HEK293T (cell line): ENCODE results near the gene ZNF277.

ENCODE experiments used
- CTCF ChIA-PET: fragments of 350-600 bp; formaldehyde crosslinking; extraction: SDS; loops from one replicate; lab custom pipeline; 2021; ENCODE audit warnings: antibody characterized with exemption, inconsistent platforms; lab: Yijun Ruan, JAX
- POLR2A ChIA-PET: fragments of 350-600 bp; formaldehyde crosslinking; extraction: SDS; loops from one replicate; lab custom pipeline; 2020; ENCODE audit warnings: antibody characterized with exemption, inconsistent platforms; lab: Yijun Ruan, JAX
- DNase-seq: peaks from one replicate; pipeline ENCODE4 v3.0.0; 2012; ENCODE audit warnings: mixed read lengths; ENCODE audit errors: extremely low spot score
- ARNT ChIP-seq: fragments of 450-650 bp; IDR thresholded peaks from 2 replicates; pipeline ENCODE4 v1.6.1; 2017; ENCODE audit warnings: mild to moderate bottlenecking
- BHLHE40 ChIP-seq: fragments of 450-650 bp; IDR thresholded peaks from 2 replicates; pipeline ENCODE4 v1.6.1; 2016; ENCODE audit warnings: mild to moderate bottlenecking, moderate library complexity, borderline replicate concordance
- CTBP1 ChIP-seq: fragments of 450-650 bp; IDR thresholded peaks from 2 replicates; pipeline ENCODE4 v1.6.1; 2016; ENCODE audit warnings: borderline replicate concordance
- ELF4 ChIP-seq: fragments of 450-650 bp; IDR thresholded peaks from 2 replicates; pipeline ENCODE4 v1.6.1; 2017; ENCODE audit warnings: antibody characterized with exemption
- FOXA1 ChIP-seq: fragments of 450-650 bp; IDR thresholded peaks from 2 replicates; pipeline ENCODE4 v1.6.1; 2016; ENCODE audit warnings: mild to moderate bottlenecking
- FOXK2 ChIP-seq: fragments of 450-650 bp; IDR thresholded peaks from 2 replicates; pipeline ENCODE4 v1.6.1; 2016; ENCODE audit warnings: mild to moderate bottlenecking
- FOXM1 ChIP-seq: fragments of 450-650 bp; IDR thresholded peaks from 2 replicates; pipeline ENCODE4 v1.6.1; 2017; ENCODE audit warnings: mild to moderate bottlenecking, borderline replicate concordance
- HDGF ChIP-seq: fragments of 450-650 bp; IDR thresholded peaks from 2 replicates; pipeline ENCODE4 v1.6.1; 2017; ENCODE audit warnings: antibody characterized with exemption, borderline replicate concordance
- L3MBTL2 ChIP-seq: fragments of 450-650 bp; conservative IDR thresholded peaks from 2 replicates; pipeline ENCODE4 v1.6.1; 2016; ENCODE audit warnings: mild to moderate bottlenecking
- LEF1 ChIP-seq: fragments of 450-650 bp; IDR thresholded peaks from 2 replicates; pipeline ENCODE4 v1.6.1; 2017; ENCODE audit warnings: mild to moderate bottlenecking, borderline replicate concordance
- NFRKB ChIP-seq: fragments of 450-650 bp; IDR thresholded peaks from 2 replicates; pipeline ENCODE4 v1.6.1; 2016; ENCODE audit warnings: mild to moderate bottlenecking, moderate library complexity
- SP1 ChIP-seq: fragments of 450-650 bp; IDR thresholded peaks from 2 replicates; pipeline ENCODE4 v1.6.1; 2017
- SUZ12 ChIP-seq: fragments of 450-650 bp; IDR thresholded peaks from 2 replicates; pipeline ENCODE4 v1.6.1; 2016; ENCODE audit warnings: mild to moderate bottlenecking
- TARDBP ChIP-seq: fragments of 450-650 bp; IDR thresholded peaks from 2 replicates; pipeline ENCODE4 v1.6.1; 2016
- ZNF384 ChIP-seq: fragments of 450-650 bp; IDR thresholded peaks from 2 replicates; pipeline ENCODE4 v1.6.1; 2016
- TF ChIP-seq, protein P1 (sequence below): fragments of 450-650 bp; IDR thresholded peaks from 2 replicates; pipeline ENCODE4 v1.6.1; 2016

Gene ZNF277

DNA sequence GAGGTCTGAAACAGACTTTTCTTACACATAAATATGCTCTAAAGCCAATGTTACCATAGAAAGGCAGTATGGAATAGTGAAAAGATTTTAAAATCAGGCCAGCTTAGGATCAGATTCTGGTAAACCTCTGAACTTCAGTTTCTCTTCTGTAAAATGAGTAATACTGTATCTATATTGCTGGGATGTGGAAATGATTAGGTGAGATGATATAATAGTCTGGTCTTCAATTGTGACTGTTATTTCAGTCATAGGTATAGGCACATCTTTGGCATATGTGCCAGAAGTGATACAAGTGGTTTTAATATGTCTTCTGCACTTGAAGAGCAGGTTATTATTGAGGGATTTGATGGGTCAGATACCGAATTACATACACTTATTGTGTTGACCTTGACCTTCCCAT is 7.2 kb downstream of the ZNF277 start:
- ChIA-PET CTCF (interaction anchor here (1.4 kb wide), 1 partner anchor 11 kb away, joined by 3 read pairs; no protein-coding TSS in a partner anchor), POLR2A (no interaction called here)
- DNase-seq = no peak
- TF ChIP-seq LEF1 (no peak), CTBP1 (no peak)

DNA sequence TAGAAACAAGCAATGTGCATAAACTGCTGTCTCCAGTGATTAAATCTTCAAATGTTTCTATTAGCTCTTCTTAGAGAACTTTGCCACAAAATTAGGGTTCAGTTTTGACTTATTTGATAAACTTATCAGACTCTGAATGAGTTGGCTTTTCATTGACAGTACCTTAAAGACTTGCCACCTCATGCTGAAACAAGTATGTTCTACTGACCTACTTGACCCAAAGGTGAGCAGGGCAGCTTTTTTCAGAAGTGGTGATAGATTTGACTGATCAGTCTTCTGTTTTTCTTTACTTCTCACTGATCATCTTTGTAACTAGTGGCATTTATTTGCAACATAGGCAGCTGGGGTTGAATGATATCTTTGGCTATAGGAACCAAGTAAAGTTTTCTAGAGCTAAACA is 7.8 kb downstream of the ZNF277 start:
- no peak for DNase-seq
- POLR2A ChIA-PET = no interaction called here
- no peak for TF ChIP-seq FOXK2
- TF ChIP-seq CTBP1 = no peak
- CTCF ChIA-PET = no interaction called here

DNA sequence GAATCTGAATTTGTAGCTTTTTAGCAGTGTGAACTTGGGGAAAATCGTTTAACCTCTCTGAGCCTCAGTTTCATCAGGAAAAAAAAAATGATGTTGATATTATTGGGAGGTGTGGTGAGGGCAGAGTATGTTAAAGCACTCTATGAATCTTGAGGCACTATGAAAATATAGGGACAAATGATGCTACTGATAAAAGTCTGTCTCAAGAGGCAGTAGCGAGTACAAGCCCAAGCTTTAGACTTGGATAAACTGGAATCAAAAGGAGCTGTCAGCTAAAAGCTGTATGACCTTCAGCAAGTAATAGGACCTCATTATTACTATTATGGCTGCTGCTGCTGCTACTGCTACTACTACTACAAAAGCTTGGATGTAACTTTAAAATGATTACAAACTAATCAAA is 8.4 kb downstream of the ZNF277 start:
- CTCF ChIA-PET = interaction anchor here (0.6 to 0.9 kb wide), 2 partner anchors 14 to 464 kb away, joined by 3 to 8 read pairs; no protein-coding TSS in a partner anchor

DNA sequence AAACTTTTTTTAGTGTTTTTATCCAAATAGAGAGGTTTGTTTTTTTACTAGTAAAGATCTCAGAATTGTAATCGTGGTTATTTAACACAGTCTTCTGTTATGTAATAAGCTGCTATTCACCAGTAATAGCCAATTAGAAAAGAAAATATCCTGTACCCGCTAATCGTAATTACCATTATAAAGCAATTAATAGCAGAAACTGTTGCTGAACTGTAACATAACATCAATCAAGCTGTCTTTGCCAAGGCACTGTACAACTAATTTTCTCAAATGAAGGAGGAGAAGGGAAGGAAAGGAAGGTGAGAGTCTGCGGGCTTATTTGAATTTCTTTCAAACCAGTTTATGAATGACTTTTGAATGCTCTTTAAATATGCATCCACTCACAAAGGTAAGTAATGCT is 9.3 kb downstream of the ZNF277 start:
- DNase-seq = no peak
- TF ChIP-seq CTBP1 = no peak
- no peak for TF ChIP-seq SUZ12
- TF ChIP-seq ZNF384 = no peak
- TF ChIP-seq, protein P1, sequence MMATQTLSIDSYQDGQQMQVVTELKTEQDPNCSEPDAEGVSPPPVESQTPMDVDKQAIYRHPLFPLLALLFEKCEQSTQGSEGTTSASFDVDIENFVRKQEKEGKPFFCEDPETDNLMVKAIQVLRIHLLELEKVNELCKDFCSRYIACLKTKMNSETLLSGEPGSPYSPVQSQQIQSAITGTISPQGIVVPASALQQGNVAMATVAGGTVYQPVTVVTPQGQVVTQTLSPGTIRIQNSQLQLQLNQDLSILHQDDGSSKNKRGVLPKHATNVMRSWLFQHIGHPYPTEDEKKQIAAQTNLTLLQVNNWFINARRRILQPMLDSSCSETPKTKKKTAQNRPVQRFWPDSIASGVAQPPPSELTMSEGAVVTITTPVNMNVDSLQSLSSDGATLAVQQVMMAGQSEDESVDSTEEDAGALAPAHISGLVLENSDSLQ = no peak
- TF ChIP-seq LEF1 = no peak
- no peak for TF ChIP-seq L3MBTL2
- no peak for TF ChIP-seq NFRKB
- TF ChIP-seq FOXM1 = no peak
- no peak for TF ChIP-seq FOXK2
- TF ChIP-seq BHLHE40 = no peak
- no peak for TF ChIP-seq ELF4
- no peak for TF ChIP-seq SP1
- TF ChIP-seq ARNT = no peak
- TF ChIP-seq FOXA1 = no peak
- TF ChIP-seq HDGF = no peak
- TF ChIP-seq TARDBP = no peak
- ChIA-PET POLR2A (interaction anchor here (1.0 kb wide), 1 partner anchor 234 kb away, joined by 3 read pairs; the partner anchor contains the start of gene IFRD1), CTCF (interaction anchor here (0.6 to 0.9 kb wide), 2 partner anchors 13 to 126 kb away, joined by 3 read pairs; no protein-coding TSS in a partner anchor)

More for the DNA sequence above, 8.4 kb downstream of the ZNF277 start:
- POLR2A ChIA-PET = interaction anchor here (1.0 kb wide), 1 partner anchor 10 kb away, joined by 4 read pairs; no protein-coding TSS in a partner anchor
- DNase-seq = no peak
- TF ChIP-seq FOXM1 = no peak
- no peak for TF ChIP-seq NFRKB

DNA sequence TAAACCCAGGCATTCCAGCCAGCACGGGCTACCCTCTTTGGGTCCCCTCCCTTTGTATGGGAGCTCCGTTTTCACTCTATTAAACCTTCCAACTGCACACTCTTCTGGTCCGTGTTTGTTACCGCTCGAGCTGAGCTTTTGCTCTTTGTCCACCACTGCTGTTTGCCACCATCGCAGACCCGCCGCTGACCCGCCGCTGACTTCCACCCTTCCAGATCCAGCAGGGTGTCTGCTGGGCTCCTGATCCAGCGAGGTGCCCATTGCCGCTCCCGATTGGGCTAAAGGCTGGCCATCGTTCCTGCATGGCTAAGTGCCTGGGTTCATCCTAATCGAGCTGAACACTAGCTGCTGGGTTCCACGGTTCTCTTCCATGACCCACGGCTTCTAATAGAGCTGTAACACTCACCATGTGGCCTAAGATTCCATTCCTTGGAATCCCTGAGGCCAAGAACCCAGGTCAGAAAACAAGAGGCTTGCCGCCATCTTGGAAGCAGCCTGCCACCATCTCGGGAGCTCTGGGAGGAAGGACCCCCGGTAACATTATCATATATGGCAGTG is 14.5 kb downstream of the ZNF277 start:
- ChIA-PET CTCF (no interaction called here), POLR2A (no interaction called here)
- TF ChIP-seq SUZ12 (no peak), HDGF (no peak), TARDBP (no peak), BHLHE40 (no peak), CTBP1 (no peak), LEF1 (no peak), NFRKB (no peak), FOXA1 (no peak)
- TF ChIP-seq, protein P1 = no peak
- DNase-seq = no peak

DNA sequence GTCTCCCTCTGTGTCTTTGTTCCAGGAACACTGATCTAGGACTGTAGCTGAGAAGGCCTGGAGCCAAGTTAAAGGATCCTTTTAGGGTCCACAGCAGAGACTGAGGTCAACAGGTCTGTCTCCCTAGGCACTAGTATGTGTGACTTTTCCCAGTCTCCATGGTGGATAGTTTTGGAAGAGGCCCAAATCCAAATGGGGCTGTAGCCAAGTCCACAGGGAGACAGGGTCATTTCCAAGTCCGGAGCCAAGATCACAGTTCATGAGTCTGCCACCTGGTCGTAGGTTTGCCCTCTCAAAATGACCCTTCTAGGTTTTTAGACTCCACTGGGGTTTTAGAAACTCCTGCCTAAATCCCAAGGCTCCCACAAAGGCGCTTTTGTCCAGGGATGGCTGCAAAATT is 16.8 kb downstream of the ZNF277 start:
- TF ChIP-seq NFRKB (no peak), SP1 (no peak), TARDBP (no peak), BHLHE40 (no peak), HDGF (no peak)
- POLR2A ChIA-PET = no interaction called here
- CTCF ChIA-PET = no interaction called here
- no peak for DNase-seq

DNA sequence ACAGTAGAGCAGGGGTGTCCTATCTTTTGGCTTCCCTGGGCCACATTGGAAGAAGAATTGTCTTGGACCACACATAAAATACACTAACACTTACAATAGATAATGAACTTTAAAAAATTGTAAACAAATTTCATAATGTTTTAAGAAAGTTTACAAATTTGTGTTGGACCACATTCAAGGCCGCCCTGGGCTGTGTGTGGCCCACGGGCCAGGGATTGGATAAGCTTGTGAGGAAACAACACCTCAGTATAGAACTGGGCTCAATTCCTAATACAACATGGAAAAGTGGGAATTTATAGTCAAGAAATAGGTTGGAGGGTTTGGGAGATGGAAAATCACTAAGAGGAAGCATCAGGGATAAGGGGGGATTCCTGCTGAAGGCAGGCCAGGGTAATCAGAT is 17.7 kb downstream of the ZNF277 start:
- POLR2A ChIA-PET = no interaction called here
- DNase-seq = no peak
- TF ChIP-seq HDGF = no peak
- TF ChIP-seq SUZ12 = no peak
- no peak for TF ChIP-seq FOXK2
- no peak for TF ChIP-seq TARDBP
- TF ChIP-seq NFRKB = no peak
- CTCF ChIA-PET = interaction anchor here (1.0 kb wide), 1 partner anchor 11 kb away, joined by 3 read pairs; no protein-coding TSS in a partner anchor

DNA sequence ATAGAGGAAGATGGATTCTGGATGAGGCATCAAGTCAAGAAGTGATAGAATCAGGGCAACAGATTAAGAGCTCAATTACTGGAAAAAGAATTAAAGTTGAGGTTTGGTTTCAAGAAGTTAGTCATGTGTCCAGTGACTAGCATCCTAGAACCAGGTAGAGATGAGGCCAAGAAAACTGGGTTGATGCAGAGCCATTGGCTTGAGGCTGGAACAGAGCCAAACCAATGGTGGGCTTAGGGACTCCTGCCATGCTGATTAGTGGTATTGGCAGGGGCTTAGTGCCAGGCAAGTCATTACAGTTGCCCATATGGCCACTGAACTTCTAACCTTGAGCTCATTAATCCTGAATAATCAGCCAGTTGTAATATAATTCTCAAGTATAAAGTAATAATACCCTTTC is 18.5 kb downstream of the ZNF277 start:
- POLR2A ChIA-PET = no interaction called here
- CTCF ChIA-PET = interaction anchor here (1.0 kb wide), 1 partner anchor 12 kb away, joined by 3 read pairs; no protein-coding TSS in a partner anchor

More for the DNA sequence above, 18.5 kb downstream of the ZNF277 start:
- DNase-seq = no peak
- no peak for TF ChIP-seq BHLHE40
- no peak for TF ChIP-seq L3MBTL2
- TF ChIP-seq HDGF = no peak
- no peak for TF ChIP-seq ARNT
